LoVo (cell line): Measurements from ENCODE around the gene EMC7.
"Not testable (repeated sequence)": the region's sequence is repeated elsewhere in the genome, so short reads cannot be mapped to it uniquely, and the experiment has no call there.

Experiments used
- DNase-seq: peaks from one replicate; pipeline ENCODE4 v3.0.0-alpha.2; 2016; ENCODE audit warnings: low spot score

Gene EMC7

DNA sequence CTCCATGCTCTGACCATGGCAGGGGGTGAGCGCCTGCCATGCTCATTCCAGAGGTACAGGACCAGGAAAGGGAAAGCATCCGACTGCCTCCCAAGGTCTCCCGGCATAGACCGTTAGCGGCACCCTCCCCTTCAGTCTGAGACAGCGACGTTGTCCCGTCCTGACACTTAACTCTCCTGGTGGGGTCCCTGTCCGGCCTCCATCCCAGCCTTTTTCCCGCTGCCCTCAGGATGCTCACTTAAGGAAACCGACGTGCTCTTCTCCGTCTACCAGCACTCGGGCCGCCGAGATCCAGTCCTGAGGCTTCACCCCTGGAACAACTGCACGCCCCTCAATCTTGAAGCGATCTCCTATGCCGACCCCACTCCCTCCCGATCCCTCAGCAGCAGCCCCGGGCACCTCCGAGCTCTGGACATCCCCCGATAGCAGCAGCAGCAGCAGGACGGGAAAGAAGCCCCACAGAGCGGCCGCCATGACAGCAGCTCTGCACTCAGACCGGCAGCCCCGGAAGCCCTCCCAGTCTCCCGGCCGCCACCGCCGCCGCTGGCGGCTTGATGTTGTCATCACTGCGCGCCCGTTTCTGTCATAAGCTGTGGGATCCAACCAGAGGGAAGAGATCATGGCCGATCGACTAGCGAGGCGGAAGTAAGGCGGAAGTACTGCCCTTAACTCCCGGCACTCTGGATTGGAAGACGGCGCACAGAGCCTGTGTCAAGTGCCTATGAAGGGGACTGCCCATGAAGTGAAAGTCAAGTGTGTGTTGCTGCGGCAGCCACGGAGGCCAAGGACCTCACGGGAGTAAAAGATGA, at the start of gene EMC7, which contains the start of gene PGBD4:
Gene EMC7, minus strand, starts transcription at position 497 of the 809 bp plus-strand sequence. Its CDS starts 23 bp downstream, at position 474.
Gene PGBD4, plus strand, starts transcription at position 718 of the 809 bp plus-strand sequence. CDS start 449 bp downstream, outside the sequence.
- DNase-seq = peak; percentile 99

DNA sequence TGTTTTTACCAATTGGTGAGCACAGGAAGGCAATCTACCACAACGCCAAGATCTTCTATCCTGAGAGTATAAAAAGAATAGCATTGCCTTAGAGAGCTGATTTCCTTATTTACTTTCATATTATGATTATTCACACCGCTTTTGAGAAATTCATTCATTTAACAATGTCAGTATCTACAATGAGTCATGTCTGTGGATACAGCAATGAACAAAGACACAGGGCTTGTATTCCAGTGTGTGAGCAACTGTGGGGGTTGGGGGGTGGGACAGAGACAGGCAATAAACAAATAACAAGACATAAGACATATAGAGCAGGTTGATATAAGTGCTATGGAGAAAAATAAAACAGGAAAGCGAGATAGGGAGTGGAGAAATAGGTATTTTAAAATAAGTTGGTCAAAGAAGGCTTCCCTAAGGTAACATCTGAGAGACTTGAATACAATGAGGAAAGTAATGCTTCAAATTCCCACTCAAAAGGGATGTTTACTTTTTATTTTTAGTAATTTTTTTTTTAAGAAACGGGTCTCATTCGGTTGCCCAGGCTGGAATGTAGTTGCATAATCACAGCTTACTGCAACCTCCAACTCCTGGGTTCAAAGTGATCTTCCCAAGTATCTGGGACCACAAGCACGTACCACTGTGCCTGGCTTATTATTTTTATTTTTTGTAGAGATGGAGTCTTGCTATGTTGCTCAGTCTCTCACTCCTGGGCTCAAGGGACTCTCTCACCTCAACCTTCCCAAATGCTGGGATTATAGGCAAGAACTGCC, 45.9 kb upstream of the EMC7 start:
- no peak for DNase-seq

- no peak for DNase-seq
Measured at GRCh38 chr15:34133511-34133910, 31.8 kb upstream of the EMC7 start.

DNA sequence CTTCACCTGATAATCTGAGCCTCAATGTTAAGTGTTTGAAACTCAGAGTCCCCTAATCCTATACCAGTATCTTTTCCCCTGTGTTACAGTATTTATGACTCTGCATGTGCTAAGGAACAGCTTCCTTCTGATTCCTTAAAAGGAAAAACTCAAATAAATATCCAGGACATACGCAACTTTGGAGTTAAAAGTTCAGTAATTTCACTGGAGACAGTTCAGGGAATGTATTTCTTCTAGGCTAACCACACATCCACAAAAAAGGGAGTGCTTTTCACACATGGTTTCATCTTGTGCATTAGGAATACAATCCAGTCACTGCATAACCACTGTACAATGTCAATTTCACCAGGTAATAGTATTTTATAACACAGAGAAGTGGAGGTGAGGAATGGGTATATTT, 31.2 kb upstream of the EMC7 start:
- DNase-seq = no peak

- no peak for DNase-seq
Measured at GRCh38 chr15:34128898-34129297, 27.2 kb upstream of the EMC7 start.

- no peak for DNase-seq
Measured at GRCh38 chr15:34126522-34126921, 24.9 kb upstream of the EMC7 start.

DNA sequence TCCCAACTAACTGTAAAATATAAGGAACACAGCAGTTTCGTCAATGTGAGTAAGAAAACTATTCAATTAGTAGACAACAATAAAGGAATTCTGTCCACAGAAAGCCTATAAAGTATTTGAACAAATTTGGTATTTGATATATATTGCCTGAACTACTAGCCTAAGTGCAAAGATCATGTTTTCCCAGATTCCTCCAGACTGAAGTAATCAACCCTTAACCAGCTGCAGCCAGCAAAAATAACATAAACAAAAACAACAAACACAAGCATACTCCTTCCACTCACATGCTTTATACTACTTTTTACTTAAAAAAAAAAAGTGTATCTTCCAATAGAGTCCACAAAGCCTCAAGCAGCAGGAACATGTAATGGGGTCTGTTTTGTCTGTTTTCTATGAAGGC, 24.3 kb upstream of the EMC7 start:
- no peak for DNase-seq

DNA sequence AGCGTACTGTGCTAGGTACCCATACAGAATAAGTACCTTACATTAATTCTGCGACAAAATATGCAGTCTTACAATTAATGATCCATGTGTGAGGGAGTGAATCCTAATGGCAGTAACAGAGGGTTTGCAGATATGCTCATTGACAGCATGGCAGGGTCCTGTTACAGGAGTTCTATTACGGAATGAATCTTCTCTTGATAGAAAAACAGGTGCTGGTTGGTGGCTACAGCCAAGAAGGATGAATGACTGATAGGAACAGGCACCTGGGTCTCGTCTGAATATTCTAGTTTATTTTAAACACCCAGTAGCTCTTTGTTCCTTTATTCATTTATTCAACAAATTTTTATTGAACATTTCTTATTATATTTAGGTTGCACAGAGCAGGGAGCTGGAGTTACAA, 23.0 kb upstream of the EMC7 start:
- no peak for DNase-seq

DNA sequence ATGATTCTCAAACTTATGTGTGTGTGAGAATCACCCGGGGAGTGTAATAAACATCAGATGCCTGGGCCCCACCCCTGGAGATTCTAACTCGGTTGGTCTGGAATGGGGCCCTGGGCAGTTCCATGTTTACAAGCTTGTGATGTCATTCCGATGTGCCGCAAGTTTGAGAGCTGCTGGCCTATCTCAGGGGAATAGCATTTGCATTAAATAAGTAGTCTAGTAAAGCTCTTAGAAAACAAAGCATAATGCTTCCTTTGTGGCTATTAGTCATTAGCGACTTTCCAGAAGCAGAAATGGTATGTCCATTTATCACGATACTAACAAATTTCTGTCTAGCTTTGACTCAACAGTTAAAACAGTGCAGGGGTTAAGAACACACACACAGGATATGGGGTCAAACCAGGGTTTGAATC, 21.1 kb upstream of the EMC7 start:
- no peak for DNase-seq

DNA sequence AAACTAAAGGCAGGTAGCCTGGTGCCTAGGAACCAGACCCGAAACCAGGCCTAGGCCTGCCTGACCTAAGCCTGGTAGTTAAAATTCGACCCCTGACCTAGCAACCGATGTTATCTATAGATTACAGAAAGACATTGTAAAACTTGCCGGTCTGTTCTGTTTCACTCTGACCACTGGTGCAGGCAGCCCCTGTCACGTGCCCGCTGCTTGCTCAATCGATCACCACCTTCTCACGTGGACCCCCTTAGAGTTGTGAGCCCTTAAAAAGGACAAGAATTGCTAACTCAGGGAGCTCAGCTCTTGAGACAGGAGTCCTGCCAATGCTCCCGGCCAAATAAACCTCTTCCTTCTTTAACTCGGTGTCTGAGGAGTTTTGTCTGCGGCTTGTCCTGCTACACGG, 20.1 kb upstream of the EMC7 start:
- not testable (repeated sequence) for DNase-seq

- not testable (repeated sequence) for DNase-seq
Measured at GRCh38 chr15:34120420-34120819, 18.8 kb upstream of the EMC7 start.

- DNase-seq = peak; percentile 41
Measured at GRCh38 chr15:34119291-34119690, 17.6 kb upstream of the EMC7 start.

- no peak for DNase-seq
Measured at GRCh38 chr15:34116620-34117019, 15.0 kb upstream of the EMC7 start.

GRCh38 chr15:34114739-34115138, 13.1 kb upstream of the EMC7 start:
- DNase-seq = no peak

GRCh38 chr15:34114215-34114614, 12.6 kb upstream of the EMC7 start:
- DNase-seq = no peak

- no peak for DNase-seq
Measured at GRCh38 chr15:34111488-34111887, 9.8 kb upstream of the EMC7 start.

DNA sequence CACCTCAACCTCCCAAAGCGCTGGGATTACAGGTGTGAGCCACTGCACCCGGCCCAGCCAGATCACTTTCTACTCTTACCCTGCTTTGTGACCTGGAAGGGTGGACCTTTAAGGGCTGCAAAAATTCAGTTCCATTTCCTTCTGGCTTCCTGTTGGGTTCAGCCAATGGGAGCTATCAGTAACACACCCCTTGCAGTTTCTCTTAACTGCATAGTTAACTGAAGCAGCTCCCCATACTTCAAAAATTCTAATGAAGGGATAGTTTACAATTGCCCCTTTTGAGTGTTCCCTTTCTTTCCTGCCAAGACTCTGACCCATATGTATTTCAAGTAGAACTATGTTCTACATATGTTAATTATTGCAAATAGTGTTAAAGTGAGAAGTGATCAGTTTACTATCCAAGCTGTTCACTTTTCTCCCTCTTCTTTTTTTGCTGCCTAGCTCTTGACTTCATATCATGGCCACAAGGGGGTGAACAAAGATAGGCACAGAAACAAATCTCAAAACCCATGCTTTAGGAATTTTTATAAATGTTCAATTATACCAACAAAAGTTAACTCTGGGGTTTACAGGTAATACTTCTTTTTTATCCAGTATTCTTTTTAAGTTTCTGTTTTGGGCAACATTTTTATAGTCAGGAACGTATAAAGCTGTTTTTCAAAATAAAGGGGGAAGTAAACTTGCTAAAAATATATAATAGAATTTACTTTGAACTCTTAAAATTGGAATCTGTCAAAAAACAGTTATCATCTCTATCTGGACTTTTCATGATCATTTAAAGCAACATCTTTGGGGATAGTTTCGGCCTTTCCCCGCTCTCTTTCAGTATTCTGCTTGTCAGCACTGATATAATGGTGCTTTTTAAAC, 8.4 kb upstream of the EMC7 start:
- peak; percentile 47 for DNase-seq

DNA sequence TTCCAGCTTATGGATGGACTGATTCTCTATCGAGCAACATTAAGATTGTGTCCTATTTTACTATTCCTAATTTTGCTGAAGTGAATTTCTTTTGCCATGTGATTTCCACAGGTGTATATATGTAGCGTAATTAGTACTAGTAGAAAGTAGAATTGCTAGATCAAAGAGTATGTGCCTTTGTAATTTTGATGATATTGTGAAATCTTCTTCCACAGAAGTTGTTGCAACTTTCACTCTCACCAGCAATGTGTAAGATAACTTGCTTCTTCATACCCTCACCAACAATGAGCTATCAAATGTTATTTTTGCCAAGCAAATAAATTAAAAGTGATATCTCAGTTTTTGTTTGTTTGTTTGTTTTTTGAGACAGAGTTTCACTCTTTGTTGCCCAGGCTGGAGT, 5.7 kb upstream of the EMC7 start:
- DNase-seq = no peak

DNA sequence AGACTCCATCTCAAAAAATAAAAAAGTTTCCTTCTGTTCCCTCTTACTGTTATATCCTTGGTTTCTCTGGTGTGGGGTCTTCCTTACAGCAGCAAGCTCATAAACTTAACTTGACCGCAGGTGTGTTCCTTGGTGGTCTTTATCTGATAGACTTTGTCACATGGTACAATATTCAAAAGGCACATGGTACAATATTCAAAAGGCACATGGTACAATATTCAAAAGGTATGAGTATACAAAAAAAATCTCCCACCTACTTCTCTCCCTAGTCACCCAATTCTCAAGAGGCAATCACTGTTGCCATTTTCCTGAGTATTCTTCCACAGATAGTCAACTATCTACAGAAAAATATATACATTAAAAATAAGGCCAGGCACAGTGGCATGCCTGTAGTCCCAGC, 4.8 kb upstream of the EMC7 start:
- DNase-seq = no peak

GRCh38 chr15:34102175-34102925, 688 bp upstream of the EMC7 start:
- DNase-seq = no peak

GRCh38 chr15:34099914-34100313, 1.7 kb downstream of the EMC7 start:
- DNase-seq = no peak

GRCh38 chr15:34085746-34086145, 15.9 kb downstream of the EMC7 start:
- no peak for DNase-seq
